ENCODE data around the gene GPR37L1. TPM values are rescaled to one million over a fixed set of nuclear protein-coding genes. Genes with fewer than 3 reads are reported as not detected.

Gene GPR37L1
- total RNA-seq, 2 experiments from 2014 or later, result not detected

DNA sequence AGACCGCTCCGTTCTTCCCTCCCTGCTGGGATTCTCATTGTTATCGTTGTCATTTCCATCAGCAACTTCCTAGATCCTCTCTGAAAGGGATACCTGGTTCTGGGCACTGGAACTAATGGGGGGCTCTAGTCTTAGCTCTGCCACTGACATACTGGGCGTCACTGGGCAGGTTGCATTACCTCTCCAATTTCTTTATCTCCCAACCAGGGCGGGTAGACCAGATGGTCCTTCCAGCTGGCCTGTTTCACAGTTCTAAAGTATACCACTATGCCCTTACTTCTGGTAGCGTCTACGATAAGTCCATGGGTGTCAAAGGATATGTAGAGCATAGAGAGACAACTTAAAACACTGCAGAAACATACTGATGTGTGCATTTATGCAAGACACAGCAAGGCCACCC lies 1.4 kb downstream of the GPR37L1 start:
- DNase-seq, result no peak
- ChIA-PET POLR2A (no interaction called here), CTCF (interaction anchor here (0.9 to 1.1 kb wide), 2 partner anchors 36 to 125 kb away, joined by 3 read pairs; partner anchors contain the start of gene PTPN7)
- Mint-ChIP-seq H3K27ac (no peak overlapping the region), H3K9me3 (no peaks in the 10 kb centered on the region), H3K27me3 (peaks cover 5% of the 10 kb centered on the region), H3K36me3 (ENCODE audit: low read depth) (no peaks in the 10 kb centered on the region), H3K4me3 (no peak overlapping the region), H3K4me1 (ENCODE audit: low read depth) (no peaks in the 10 kb centered on the region)
- intact Hi-C loops (cut with micrococcal nuclease), result loop anchor here (5.0 kb wide), 1 partner anchor 117 kb away; no protein-coding TSS in a partner anchor
- TF ChIP-seq, protein P1, sequence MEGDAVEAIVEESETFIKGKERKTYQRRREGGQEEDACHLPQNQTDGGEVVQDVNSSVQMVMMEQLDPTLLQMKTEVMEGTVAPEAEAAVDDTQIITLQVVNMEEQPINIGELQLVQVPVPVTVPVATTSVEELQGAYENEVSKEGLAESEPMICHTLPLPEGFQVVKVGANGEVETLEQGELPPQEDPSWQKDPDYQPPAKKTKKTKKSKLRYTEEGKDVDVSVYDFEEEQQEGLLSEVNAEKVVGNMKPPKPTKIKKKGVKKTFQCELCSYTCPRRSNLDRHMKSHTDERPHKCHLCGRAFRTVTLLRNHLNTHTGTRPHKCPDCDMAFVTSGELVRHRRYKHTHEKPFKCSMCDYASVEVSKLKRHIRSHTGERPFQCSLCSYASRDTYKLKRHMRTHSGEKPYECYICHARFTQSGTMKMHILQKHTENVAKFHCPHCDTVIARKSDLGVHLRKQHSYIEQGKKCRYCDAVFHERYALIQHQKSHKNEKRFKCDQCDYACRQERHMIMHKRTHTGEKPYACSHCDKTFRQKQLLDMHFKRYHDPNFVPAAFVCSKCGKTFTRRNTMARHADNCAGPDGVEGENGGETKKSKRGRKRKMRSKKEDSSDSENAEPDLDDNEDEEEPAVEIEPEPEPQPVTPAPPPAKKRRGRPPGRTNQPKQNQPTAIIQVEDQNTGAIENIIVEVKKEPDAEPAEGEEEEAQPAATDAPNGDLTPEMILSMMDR (IDR thresholded peaks at IDR 0.05), result no peak
- no peak for ATAC-seq

GRCh38 chr1:202125611-202126010 lies 2.9 kb downstream of the GPR37L1 start:
- TF ChIP-seq, protein P1 (IDR thresholded peaks at IDR 0.05), result no peak
- Mint-ChIP-seq H3K4me1 (ENCODE audit: low read depth) (no peaks in the 10 kb centered on the region), H3K9me3 (no peaks in the 10 kb centered on the region), H3K27ac (no peak overlapping the region), H3K27me3 (peaks cover 5% of the 10 kb centered on the region), H3K36me3 (ENCODE audit: low read depth) (no peaks in the 10 kb centered on the region), H3K4me3 (no peak overlapping the region)
- DNase-seq (no peak), ATAC-seq (no peak)
- intact Hi-C loops (cut with micrococcal nuclease), result no loop called here
- ChIA-PET POLR2A (no interaction called here), CTCF (interaction anchor here (1.0 to 1.6 kb wide), 2 partner anchors 10 to 126 kb away, joined by 3 to 6 read pairs; no protein-coding TSS in a partner anchor)

DNA sequence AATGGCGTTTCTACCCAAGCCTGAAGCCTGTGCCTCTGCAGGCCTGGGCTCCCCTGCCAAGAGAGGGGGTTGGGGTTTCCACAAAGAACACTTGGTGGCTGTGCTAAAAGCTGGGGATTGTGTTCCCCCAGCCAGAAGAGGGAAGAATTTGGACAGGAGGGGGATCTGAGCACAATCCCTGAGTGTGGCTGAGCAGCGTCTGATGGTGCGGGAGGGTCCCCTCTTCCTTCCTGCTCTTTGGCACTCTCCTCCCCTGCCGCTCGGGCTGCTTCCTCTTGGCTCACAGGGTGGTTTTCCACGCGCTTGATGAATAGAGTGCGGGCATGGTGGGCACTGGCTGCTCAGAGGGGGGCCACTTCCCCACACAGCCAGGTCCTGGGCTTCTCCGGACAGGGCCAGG lies 3.7 kb downstream of the GPR37L1 start:
- peaks cover 5% of the 10 kb centered on the region for H3K27me3 Mint-ChIP-seq
- H3K27ac Mint-ChIP-seq, result no peak overlapping the region
- H3K36me3 Mint-ChIP-seq (ENCODE audit: low read depth), result no peaks in the 10 kb centered on the region
- TF ChIP-seq, protein P1 (IDR thresholded peaks at IDR 0.05), result no peak
- H3K4me3 Mint-ChIP-seq, result no peak overlapping the region
- ChIA-PET CTCF (interaction anchor here (1.6 kb wide), 1 partner anchor 9 kb away, joined by 6 read pairs; no protein-coding TSS in a partner anchor), POLR2A (no interaction called here)
- ATAC-seq (no peak), DNase-seq (no peak)
- H3K9me3 Mint-ChIP-seq, result no peaks in the 10 kb centered on the region
- H3K4me1 Mint-ChIP-seq (ENCODE audit: low read depth), result no peaks in the 10 kb centered on the region
- intact Hi-C loops (cut with micrococcal nuclease), result no loop called here

DNA sequence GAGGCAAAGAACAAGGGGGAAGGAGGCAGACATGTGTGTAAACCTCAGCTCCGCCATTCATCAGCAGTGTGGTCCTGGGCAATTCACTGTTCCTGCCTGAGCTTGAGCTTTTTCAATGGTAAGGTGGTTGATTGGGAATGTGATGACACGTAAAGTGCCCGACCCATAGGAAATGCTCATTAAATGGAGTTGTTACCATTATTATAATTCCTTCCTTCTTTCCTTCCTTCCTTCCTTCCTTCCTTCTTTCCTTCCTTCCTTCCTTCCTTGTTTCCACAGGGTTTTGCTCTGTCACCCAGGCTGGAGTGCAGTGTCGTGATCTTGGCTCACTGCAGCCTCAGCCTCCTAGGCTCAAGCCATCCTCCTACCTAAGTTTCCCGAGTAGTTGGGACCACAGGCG lies 4.3 kb downstream of the GPR37L1 start:
- Mint-ChIP-seq H3K27ac (no peak overlapping the region), H3K27me3 (peaks cover 5% of the 10 kb centered on the region), H3K36me3 (ENCODE audit: low read depth) (no peaks in the 10 kb centered on the region), H3K9me3 (no peaks in the 10 kb centered on the region), H3K4me1 (ENCODE audit: low read depth) (no peaks in the 10 kb centered on the region), H3K4me3 (no peak overlapping the region)
- no peak for DNase-seq
- TF ChIP-seq, protein P1 (IDR thresholded peaks at IDR 0.05), result no peak
- ATAC-seq, result no peak
- CTCF ChIA-PET, result no interaction called here
- POLR2A ChIA-PET, result no interaction called here
- intact Hi-C loops (cut with micrococcal nuclease), result no loop called here

- TF ChIP-seq, protein P1 (IDR thresholded peaks at IDR 0.05), result no peak
- Mint-ChIP-seq H3K4me1 (ENCODE audit: low read depth) (no peaks in the 10 kb centered on the region), H3K4me3 (no peak overlapping the region), H3K27ac (no peak overlapping the region), H3K9me3 (no peaks in the 10 kb centered on the region), H3K27me3 (peaks cover 5% of the 10 kb centered on the region), H3K36me3 (ENCODE audit: low read depth) (peaks cover under 1% of the 10 kb centered on the region)
- ATAC-seq (no peak), DNase-seq (no peak)
- intact Hi-C loops (cut with micrococcal nuclease), result no loop called here
- ChIA-PET POLR2A (no interaction called here), CTCF (interaction anchor here (1.2 to 2.0 kb wide), 2 partner anchors 128 to 232 kb away, joined by 3 to 7 read pairs; no protein-coding TSS in a partner anchor)
These were observed 5.3 kb downstream of the GPR37L1 start for GRCh38 chr1:202127836-202128622.
